Measurements from ENCODE around the gene NR0B2. TPM values are rescaled to one million over a fixed set of nuclear protein-coding genes. Genes with fewer than 3 reads are reported as not detected.

NR0B2 gene
- total and polyA plus RNA-seq, 4 donors = 28.0 TPM; not detected in 3

GRCh38 chr1:26942656-26943055 lies 28.9 kb upstream of the NR0B2 start:
- Histone ChIP-seq H3K27ac (ENCODE audit: low read depth in 1 of 2, low read length in 2 of 2) (no peak overlapping the region), H3K9me3 (ENCODE audit: control insufficient read depth, low read length) (no peaks in the 10 kb centered on the region), H3K27me3 (ENCODE audit: control insufficient read depth in 1 of 2, insufficient read depth in 2 of 2, low read length in 1 of 2) (no peaks in the 10 kb centered on the region), H3K4me3 (ENCODE audit: low read length in 2 of 2) (no peak overlapping the region), H3K36me3 (ENCODE audit: control insufficient read depth in 1 of 2, insufficient read depth in 2 of 2, low read length in 1 of 2) (peaks cover 2 to 9% of the 10 kb centered on the region in 2 donors), H3K4me1 (ENCODE audit: control insufficient read depth in 1 of 2, insufficient read depth in 2 of 2, low read length in 2 of 2) (no peaks in the 10 kb centered on the region)
- no peak for ATAC-seq (ENCODE audit: low FRiP score)
- no peak for DNase-seq
- intact Hi-C loops (cut with DNase I) = no loop called here
- WGBS, 2 donors = 96 to 97% methylated on average over 12 of the region's 12 CpGs

GRCh38 chr1:26941311-26941710 lies 27.5 kb upstream of the NR0B2 start:
- Histone ChIP-seq H3K9me3 (ENCODE audit: control insufficient read depth, low read length) (no peaks in the 10 kb centered on the region), H3K36me3 (ENCODE audit: control insufficient read depth in 1 of 2, insufficient read depth in 2 of 2, low read length in 1 of 2) (peaks cover 2 to 9% of the 10 kb centered on the region in 2 donors), H3K27ac (ENCODE audit: low read depth in 1 of 2, low read length in 2 of 2) (no peak overlapping the region), H3K4me1 (ENCODE audit: control insufficient read depth in 1 of 2, insufficient read depth in 2 of 2, low read length in 2 of 2) (no peaks in the 10 kb centered on the region), H3K4me3 (ENCODE audit: low read length in 2 of 2) (no peak overlapping the region), H3K27me3 (ENCODE audit: control insufficient read depth in 1 of 2, insufficient read depth in 2 of 2, low read length in 1 of 2) (no peaks in the 10 kb centered on the region)
- DNase-seq (peak in 1 of 2 donors; percentile 24), ATAC-seq (ENCODE audit: low FRiP score) (no peak)
- intact Hi-C loops (cut with DNase I) = no loop called here
- 89 to 93% methylated on average over 10 of the region's 10 CpGs for WGBS, 2 donors

- peaks cover 2 to 3% of the 10 kb centered on the region in 2 donors for H3K36me3 ChIP-seq (ENCODE audit: control insufficient read depth in 1 of 2, insufficient read depth in 2 of 2, low read length in 1 of 2)
- intact Hi-C loops (cut with DNase I) = no loop called here
These were observed 24.9 kb upstream of the NR0B2 start for GRCh38 chr1:26938659-26939025.

GRCh38 chr1:26938004-26938658 lies 24.4 kb upstream of the NR0B2 start:
- H3K4me3 ChIP-seq (ENCODE audit: low read length in 2 of 2) = no peak overlapping the region
- H3K9me3 ChIP-seq (ENCODE audit: control insufficient read depth, low read length) = no peaks in the 10 kb centered on the region
- H3K27ac ChIP-seq (ENCODE audit: low read depth in 1 of 2, low read length in 2 of 2) = no peak overlapping the region
- 85 to 94% methylated on average over 4 of the region's 4 CpGs for WGBS, 2 donors
- DNase-seq (no peak), ATAC-seq (ENCODE audit: low FRiP score) (no peak)
- intact Hi-C loops (cut with DNase I) = no loop called here
- H3K4me1 ChIP-seq (ENCODE audit: control insufficient read depth in 1 of 2, insufficient read depth in 2 of 2, low read length in 2 of 2) = no peaks in the 10 kb centered on the region
- peaks cover 2 to 5% of the 10 kb centered on the region in 2 donors for H3K36me3 ChIP-seq (ENCODE audit: control insufficient read depth in 1 of 2, insufficient read depth in 2 of 2, low read length in 1 of 2)
- no peaks in the 10 kb centered on the region for H3K27me3 ChIP-seq (ENCODE audit: control insufficient read depth in 1 of 2, insufficient read depth in 2 of 2, low read length in 1 of 2)

More at GRCh38 chr1:26938659-26939025, 24.9 kb upstream of the NR0B2 start:
- WGBS, 2 donors = 78 to 88% methylated on average over 2 of the region's 2 CpGs
- DNase-seq (no peak), ATAC-seq (ENCODE audit: low FRiP score) (no peak)
- no peak overlapping the region for H3K4me3 ChIP-seq (ENCODE audit: low read length in 2 of 2)
- H3K4me1 ChIP-seq (ENCODE audit: control insufficient read depth in 1 of 2, insufficient read depth in 2 of 2, low read length in 2 of 2) = no peaks in the 10 kb centered on the region
- H3K27me3 ChIP-seq (ENCODE audit: control insufficient read depth in 1 of 2, insufficient read depth in 2 of 2, low read length in 1 of 2) = no peaks in the 10 kb centered on the region
- no peaks in the 10 kb centered on the region for H3K9me3 ChIP-seq (ENCODE audit: control insufficient read depth, low read length)
- no peak overlapping the region for H3K27ac ChIP-seq (ENCODE audit: low read depth in 1 of 2, low read length in 2 of 2)

GRCh38 chr1:26936823-26937222 lies 23.0 kb upstream of the NR0B2 start:
- 78% methylated on average over 6 of the region's 6 CpGs for WGBS, 2 donors
- H3K4me3 ChIP-seq (ENCODE audit: low read length in 2 of 2) = no peak overlapping the region
- no peaks in the 10 kb centered on the region for H3K27me3 ChIP-seq (ENCODE audit: control insufficient read depth in 1 of 2, insufficient read depth in 2 of 2, low read length in 1 of 2)
- ATAC-seq (ENCODE audit: low FRiP score) (no peak), DNase-seq (no peak)
- peaks cover 0 to 3% of the 10 kb centered on the region in 2 donors for H3K36me3 ChIP-seq (ENCODE audit: control insufficient read depth in 1 of 2, insufficient read depth in 2 of 2, low read length in 1 of 2)
- H3K9me3 ChIP-seq (ENCODE audit: control insufficient read depth, low read length) = no peaks in the 10 kb centered on the region
- intact Hi-C loops (cut with DNase I) = no loop called here
- no peaks in the 10 kb centered on the region for H3K4me1 ChIP-seq (ENCODE audit: control insufficient read depth in 1 of 2, insufficient read depth in 2 of 2, low read length in 2 of 2)
- no peak overlapping the region for H3K27ac ChIP-seq (ENCODE audit: low read depth in 1 of 2, low read length in 2 of 2)

GRCh38 chr1:26932531-26932930 lies 18.8 kb upstream of the NR0B2 start:
- no peak for ATAC-seq (ENCODE audit: low FRiP score)
- H3K27me3 ChIP-seq (ENCODE audit: control insufficient read depth in 1 of 2, insufficient read depth in 2 of 2, low read length in 1 of 2) = no peaks in the 10 kb centered on the region
- H3K27ac ChIP-seq (ENCODE audit: low read depth in 1 of 2, low read length in 2 of 2) = no peak overlapping the region
- no peak overlapping the region for H3K4me3 ChIP-seq (ENCODE audit: low read length in 2 of 2)
- H3K4me1 ChIP-seq (ENCODE audit: control insufficient read depth in 1 of 2, insufficient read depth in 2 of 2, low read length in 2 of 2) = no peaks in the 10 kb centered on the region
- intact Hi-C loops (cut with DNase I) = no loop called here
- no peak for DNase-seq
- H3K9me3 ChIP-seq (ENCODE audit: control insufficient read depth, low read length) = no peaks in the 10 kb centered on the region
- peaks cover 0 to 3% of the 10 kb centered on the region in 2 donors for H3K36me3 ChIP-seq (ENCODE audit: control insufficient read depth in 1 of 2, insufficient read depth in 2 of 2, low read length in 1 of 2)
- 86 to 88% methylated on average over 3 of the region's 3 CpGs for WGBS, 2 donors

- no peak for ATAC-seq (ENCODE audit: low FRiP score)
These were observed 9.9 kb upstream of the NR0B2 start for GRCh38 chr1:26923711-26924110.

GRCh38 chr1:26922901-26923300 lies 9.1 kb upstream of the NR0B2 start:
- 92 to 95% methylated on average over 3 of the region's 3 CpGs for WGBS, 2 donors
- intact Hi-C loops (cut with DNase I) = no loop called here
- Histone ChIP-seq H3K4me1 (ENCODE audit: control insufficient read depth in 1 of 2, insufficient read depth in 2 of 2, low read length in 2 of 2) (peaks cover 0 to 5% of the 10 kb centered on the region in 2 donors), H3K27ac (ENCODE audit: low read depth in 1 of 2, low read length in 2 of 2) (no peak overlapping the region), H3K36me3 (ENCODE audit: control insufficient read depth in 1 of 2, insufficient read depth in 2 of 2, low read length in 1 of 2) (no peaks in the 10 kb centered on the region), H3K9me3 (ENCODE audit: control insufficient read depth, low read length) (no peaks in the 10 kb centered on the region), H3K4me3 (ENCODE audit: low read length in 2 of 2) (peak overlapping the region in 1 of 2 donors; percentile 83), H3K27me3 (ENCODE audit: control insufficient read depth in 1 of 2, insufficient read depth in 2 of 2, low read length in 1 of 2) (no peaks in the 10 kb centered on the region)
- DNase-seq = no peak
- ATAC-seq (ENCODE audit: low FRiP score) = no peak

More at GRCh38 chr1:26923711-26924110, 9.9 kb upstream of the NR0B2 start:
- intact Hi-C loops (cut with DNase I) = no loop called here
- Histone ChIP-seq H3K27me3 (ENCODE audit: control insufficient read depth in 1 of 2, insufficient read depth in 2 of 2, low read length in 1 of 2) (no peaks in the 10 kb centered on the region), H3K36me3 (ENCODE audit: control insufficient read depth in 1 of 2, insufficient read depth in 2 of 2, low read length in 1 of 2) (no peaks in the 10 kb centered on the region), H3K27ac (ENCODE audit: low read depth in 1 of 2, low read length in 2 of 2) (no peak overlapping the region), H3K9me3 (ENCODE audit: control insufficient read depth, low read length) (no peaks in the 10 kb centered on the region), H3K4me1 (ENCODE audit: control insufficient read depth in 1 of 2, insufficient read depth in 2 of 2, low read length in 2 of 2) (peaks cover 0 to 5% of the 10 kb centered on the region in 2 donors), H3K4me3 (ENCODE audit: low read length in 2 of 2) (no peak overlapping the region)
- DNase-seq = no peak
- WGBS, 2 donors = 92 to 95% methylated on average over 3 of the region's 3 CpGs

GRCh38 chr1:26922431-26922729 lies 8.6 kb upstream of the NR0B2 start:
- no peak for DNase-seq
- ATAC-seq (ENCODE audit: low FRiP score) = no peak
- WGBS, 2 donors = 7 to 12% methylated on average over 6 of the region's 6 CpGs
- H3K27ac ChIP-seq (ENCODE audit: low read depth in 1 of 2, low read length in 2 of 2) = no peak overlapping the region
- H3K9me3 ChIP-seq (ENCODE audit: control insufficient read depth, low read length) = no peaks in the 10 kb centered on the region
- H3K4me3 ChIP-seq (ENCODE audit: low read length in 2 of 2) = peak overlapping the region; percentile 66 to 83
- intact Hi-C loops (cut with DNase I) = no loop called here
- no peaks in the 10 kb centered on the region for H3K27me3 ChIP-seq (ENCODE audit: control insufficient read depth in 1 of 2, insufficient read depth in 2 of 2, low read length in 1 of 2)
- no peaks in the 10 kb centered on the region for H3K36me3 ChIP-seq (ENCODE audit: control insufficient read depth in 1 of 2, insufficient read depth in 2 of 2, low read length in 1 of 2)
- H3K4me1 ChIP-seq (ENCODE audit: control insufficient read depth in 1 of 2, insufficient read depth in 2 of 2, low read length in 2 of 2) = peaks cover 0 to 5% of the 10 kb centered on the region in 2 donors

Measured in aorta (tissue), 5 donors.